B cell (primary cell): ENCODE data around the gene C6orf89. TPM values are rescaled to one million over a fixed set of nuclear protein-coding genes. Genes with fewer than 3 reads are reported as not detected.

Source experiments
- ATAC-seq: fragments of 200-7000 bp; cut with Tn5 transposase; one replicate; pipeline ENCODE4 v1.10.0; 2021; ENCODE audit warnings: low read depth, mild to moderate bottlenecking, moderate number of reproducible peaks, moderate library complexity
- CTCF ChIA-PET: fragments of 350-600 bp; sonication (Branson Sonifier 250); formaldehyde crosslinking; loops from one replicate; lab custom pipeline; 2021; ENCODE audit warnings: antibody characterized with exemption, inconsistent platforms; lab: Charles Lee
- POLR2A ChIA-PET: fragments of 350-600 bp; sonication (Branson Sonifier 250); formaldehyde crosslinking; loops from one replicate; lab custom pipeline; 2021; ENCODE audit warnings: antibody characterized with exemption; lab: Charles Lee
- DNase-seq: peaks from one replicate; pipeline ENCODE4 v3.0.0; 2013
- H2AFZ ChIP-seq: 2 replicates; pipeline ENCODE4 v1.6.1; 2012; ENCODE audit warnings: mild to moderate bottlenecking, low read depth, low read length; ENCODE audit not compliant: insufficient read depth, poor library complexity, severe bottlenecking
- H3K27ac ChIP-seq, 2 donors: 1 replicate in 1 of 2; 2 replicates in 1 of 2; pipeline ENCODE4 v1.5.1; 2012 to 2013; ENCODE audit warnings: low read length in 2 of 2, mild to moderate bottlenecking in 2 of 2, moderate library complexity in 1 of 2
- H3K27me3 ChIP-seq, 4 experiments: fragments of 200-600 bp in 1 of 4; sonication (generic) in 1 of 4; replicated peaks in 1 of 4; 1 replicate in 2 of 4; 2 replicates in 2 of 4; pipeline versions ENCODE4 v1.6.1 to v1.7.0; 2013 to 2016; ENCODE audit warnings: low read length in 3 of 4, mild to moderate bottlenecking in 2 of 4, mixed read lengths in 1 of 4, moderate library complexity in 1 of 4; ENCODE audit not compliant: insufficient read depth in 4 of 4, control insufficient read depth in 3 of 4; ENCODE audit errors: control extremely low read depth in 1 of 4
- H3K36me3 ChIP-seq, 2 experiments: replicated peaks in 1 of 2; 1 replicate in 1 of 2; 2 replicates in 1 of 2; pipeline versions ENCODE4 v1.6.1 to v1.7.1; 2013; ENCODE audit warnings: low read length in 1 of 2; ENCODE audit not compliant: insufficient read depth in 2 of 2, control insufficient read depth in 1 of 2; ENCODE audit errors: control extremely low read depth in 1 of 2, extremely low read depth in 1 of 2
- H3K4me1 ChIP-seq, 2 donors: fragments of 200-600 bp in 1 of 2; sonication (generic) in 1 of 2; 1 replicate in 1 of 2; 2 replicates in 1 of 2; pipeline versions ENCODE4 v1.5.1 to v1.6.1; 2013 to 2017; ENCODE audit warnings: low read length in 2 of 2; ENCODE audit not compliant: control insufficient read depth in 2 of 2, insufficient read depth in 2 of 2
- H3K4me2 ChIP-seq: replicated peaks from 2 replicates; pipeline ENCODE3; 2012; ENCODE audit warnings: mild to moderate bottlenecking, low read depth, low read length; ENCODE audit not compliant: poor library complexity, severe bottlenecking
- H3K4me3 ChIP-seq, 5 experiments: fragments of 200-600 bp in 1 of 5; sonication (generic) in 1 of 5; 1 replicate in 3 of 5; 2 replicates in 2 of 5; pipeline versions ENCODE4 v1.5.1 to v1.7.0; 2011 to 2016; ENCODE audit warnings: low read length in 4 of 5, mild to moderate bottlenecking in 4 of 5, low read depth in 2 of 5, control low read depth in 1 of 5, moderate library complexity in 1 of 5; ENCODE audit not compliant: insufficient read depth in 1 of 5; ENCODE audit errors: control extremely low read depth in 1 of 5, extremely low read depth in 1 of 5
- H3K79me2 ChIP-seq: fragments of 200-600 bp; sonication (generic); one replicate; pipeline ENCODE4 v1.6.0; 2016; ENCODE audit warnings: low read length; ENCODE audit not compliant: control insufficient read depth, insufficient read depth
- H3K9ac ChIP-seq: fragments of 200-600 bp; sonication (generic); 2 replicates; pipeline ENCODE4 v1.6.1; 2017; ENCODE audit warnings: mild to moderate bottlenecking, low read length, moderate library complexity
- H3K9me3 ChIP-seq, 3 donors: one replicate each; pipeline versions ENCODE4 v1.6.1 to v1.7.1; 2013; ENCODE audit warnings: low read length in 2 of 3; ENCODE audit not compliant: control insufficient read depth in 2 of 3, insufficient read depth in 1 of 3; ENCODE audit errors: control extremely low read depth in 1 of 3
- H4K20me1 ChIP-seq: 2 replicates; pipeline ENCODE4 v1.6.0; 2012; ENCODE audit warnings: mild to moderate bottlenecking, low read length; ENCODE audit not compliant: insufficient read depth, control insufficient read depth, poor library complexity, severe bottlenecking
- H3K27ac Mint-ChIP-seq: one replicate; pipeline ENCODE4 v1.8.0; 2021; ENCODE audit warnings: mixed read lengths
- H3K27me3 Mint-ChIP-seq: one replicate; pipeline ENCODE4 v1.8.0; 2021; ENCODE audit warnings: mixed read lengths
- H3K4me1 Mint-ChIP-seq: one replicate; pipeline ENCODE4 v1.8.0; 2021; ENCODE audit warnings: mixed read lengths
- H3K4me3 Mint-ChIP-seq: one replicate; pipeline ENCODE4 v1.8.0; 2021; ENCODE audit warnings: mixed read lengths
- H3K9me3 Mint-ChIP-seq: one replicate; pipeline ENCODE4 v1.8.0; 2022; ENCODE audit warnings: mixed read lengths; ENCODE audit not compliant: insufficient read depth
- EZH2 ChIP-seq: IDR thresholded peaks from 2 replicates; pipeline ENCODE4 v1.6.1; 2012; ENCODE audit warnings: borderline replicate concordance, low read depth, mild to moderate bottlenecking, moderate library complexity, low read length; ENCODE audit not compliant: insufficient read depth, poor library complexity, severe bottlenecking
- WGBS: methylation state at CpG from one replicate; pipeline ENCODE4 v1.1.5; 2013; ENCODE audit warnings: missing lambda C conversion rate; ENCODE audit not compliant: insufficient coverage; 5-methylcytosine and 5-hydroxymethylcytosine counted together
- intact Hi-C: fragments of 100-400 bp; cut with micrococcal nuclease; formaldehyde crosslinking; loops from one replicate; pipeline ENCODE4 v1.10.0; 2022
- polyA plus RNA-seq: library from polyadenylated mRNA; depleted of rRNA; stranded (reverse); fragments of >200 nt; gene quantifications from 2 replicates; pipeline ENCODE4 v1.2.3, GENCODE V29; 2012
- total RNA-seq, 2 donors: library from RNA; stranded (reverse); fragments of 120-200 nt in 1 of 2; gene quantifications; 1 replicate in 1 of 2; 2 replicates in 1 of 2; pipeline versions ENCODE4 v1.2.3 to v1.2.4, GENCODE V29; 2013 to 2022
- TF ChIP-seq, protein P1 (sequence below): fragments of 200-600 bp; IDR thresholded peaks from one replicate; pipeline ENCODE4 v1.8.0; 2022; ENCODE audit warnings: antibody characterized with exemption, mild to moderate bottlenecking

The C6orf89 gene
- total and polyA plus RNA-seq, 2 donors (not counting 1 experiment from before 2014, with no cell fraction given), result 13.0 to 35.3 TPM

DNA sequence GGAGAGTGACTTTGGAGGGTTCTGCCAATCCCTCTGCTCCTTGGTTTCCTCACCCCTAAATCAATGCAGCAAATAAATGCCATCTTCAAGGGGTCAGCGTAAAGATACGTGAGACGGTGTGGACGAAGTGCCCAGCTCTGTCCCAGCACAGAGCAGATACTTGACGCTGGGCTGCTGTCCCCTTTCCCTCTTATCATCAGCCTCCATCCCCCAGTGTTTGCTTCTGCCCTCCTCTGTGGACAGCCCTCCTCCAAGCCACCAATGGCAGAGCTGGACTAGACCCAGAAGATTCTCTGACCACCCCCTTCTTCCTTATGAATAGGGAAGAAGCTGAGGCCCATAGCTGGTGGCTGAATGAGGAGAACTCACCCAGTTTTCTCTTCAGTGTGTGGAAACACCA lies 51.1 kb downstream of the C6orf89 start:
- no peak for ATAC-seq
- POLR2A ChIA-PET, result interaction anchor here (0.7 kb wide), 1 partner anchor 326 kb away, joined by 4 read pairs; no protein-coding TSS in a partner anchor
- intact Hi-C loops, result no loop called here
- Mint-ChIP-seq H3K27ac (no peak overlapping the region), H3K9me3 (no peaks in the 10 kb centered on the region), H3K27me3 (peaks cover 5% of the 10 kb centered on the region), H3K4me3 (no peak overlapping the region), H3K4me1 (no peaks in the 10 kb centered on the region)
- CTCF ChIA-PET, result interaction anchor here (0.8 kb wide), 1 partner anchor 17 kb away, joined by 3 read pairs; no protein-coding TSS in a partner anchor
- DNase-seq, result no peak
- Histone ChIP-seq H3K4me3 (no peak overlapping the region), H3K4me2 (no peak overlapping the region), H3K9ac (no peak overlapping the region), H4K20me1 (no peaks in the 10 kb centered on the region), H3K4me1 (no peaks in the 10 kb centered on the region), H2AFZ (no peak overlapping the region), H3K9me3 (no peaks in the 10 kb centered on the region), H3K27ac (no peak overlapping the region), H3K36me3 (no peaks in the 10 kb centered on the region), H3K27me3 (peaks cover 0 to 8% (median 0%) of the 10 kb centered on the region in 4 experiments), H3K79me2 (no peaks in the 10 kb centered on the region)
- TF ChIP-seq, protein P1, sequence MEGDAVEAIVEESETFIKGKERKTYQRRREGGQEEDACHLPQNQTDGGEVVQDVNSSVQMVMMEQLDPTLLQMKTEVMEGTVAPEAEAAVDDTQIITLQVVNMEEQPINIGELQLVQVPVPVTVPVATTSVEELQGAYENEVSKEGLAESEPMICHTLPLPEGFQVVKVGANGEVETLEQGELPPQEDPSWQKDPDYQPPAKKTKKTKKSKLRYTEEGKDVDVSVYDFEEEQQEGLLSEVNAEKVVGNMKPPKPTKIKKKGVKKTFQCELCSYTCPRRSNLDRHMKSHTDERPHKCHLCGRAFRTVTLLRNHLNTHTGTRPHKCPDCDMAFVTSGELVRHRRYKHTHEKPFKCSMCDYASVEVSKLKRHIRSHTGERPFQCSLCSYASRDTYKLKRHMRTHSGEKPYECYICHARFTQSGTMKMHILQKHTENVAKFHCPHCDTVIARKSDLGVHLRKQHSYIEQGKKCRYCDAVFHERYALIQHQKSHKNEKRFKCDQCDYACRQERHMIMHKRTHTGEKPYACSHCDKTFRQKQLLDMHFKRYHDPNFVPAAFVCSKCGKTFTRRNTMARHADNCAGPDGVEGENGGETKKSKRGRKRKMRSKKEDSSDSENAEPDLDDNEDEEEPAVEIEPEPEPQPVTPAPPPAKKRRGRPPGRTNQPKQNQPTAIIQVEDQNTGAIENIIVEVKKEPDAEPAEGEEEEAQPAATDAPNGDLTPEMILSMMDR, result no peak
- no peak for TF ChIP-seq EZH2
- WGBS, result 99% methylated on average over 5 of the region's 5 CpGs

DNA sequence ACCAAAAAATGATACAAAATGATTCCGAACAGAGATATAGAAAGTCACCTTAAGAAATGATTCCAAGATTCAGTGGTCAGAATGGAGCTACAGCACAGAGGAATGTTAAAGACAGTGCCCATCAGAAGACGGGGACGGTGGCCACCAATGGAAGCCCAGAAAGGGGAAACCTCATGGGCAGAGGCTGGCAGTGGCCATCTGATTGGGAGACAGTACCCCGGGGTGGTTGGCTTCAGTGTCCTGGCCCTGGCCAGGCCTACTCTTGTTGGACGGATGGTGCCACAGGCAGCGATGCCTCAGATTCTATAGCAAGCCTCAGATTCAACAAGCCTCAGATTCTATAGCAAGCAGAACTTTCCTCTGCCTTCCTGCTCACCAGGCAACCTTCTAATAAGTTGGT lies 52.1 kb downstream of the C6orf89 start:
- no peak overlapping the region for H3K4me3 Mint-ChIP-seq
- Histone ChIP-seq H4K20me1 (no peaks in the 10 kb centered on the region), H3K27ac (no peak overlapping the region), H3K9me3 (no peaks in the 10 kb centered on the region), H2AFZ (no peak overlapping the region), H3K4me3 (no peak overlapping the region), H3K79me2 (no peaks in the 10 kb centered on the region), H3K9ac (no peak overlapping the region), H3K4me2 (no peak overlapping the region), H3K36me3 (no peaks in the 10 kb centered on the region), H3K4me1 (no peaks in the 10 kb centered on the region), H3K27me3 (peaks cover 0 to 8% (median 0%) of the 10 kb centered on the region in 4 experiments)
- POLR2A ChIA-PET, result no interaction called here
- 100% methylated on average over 4 of the region's 6 CpGs for WGBS
- DNase-seq (no peak), ATAC-seq (no peak)
- no peak for TF ChIP-seq EZH2
- TF ChIP-seq, protein P1, result no peak
- H3K4me1 Mint-ChIP-seq, result no peaks in the 10 kb centered on the region
- peaks cover 5% of the 10 kb centered on the region for H3K27me3 Mint-ChIP-seq
- CTCF ChIA-PET, result no interaction called here
- H3K27ac Mint-ChIP-seq, result no peak overlapping the region
- intact Hi-C loops, result no loop called here
- no peaks in the 10 kb centered on the region for H3K9me3 Mint-ChIP-seq
